Astrocyte (in vitro differentiated cells and primary cell): ENCODE data around the gene TDRD1. TPM values are rescaled to one million over a fixed set of nuclear protein-coding genes. Genes with fewer than 3 reads are reported as not detected.

ENCODE experiments used
- DNase-seq: peaks from one replicate; pipeline ENCODE4 v3.0.0-alpha.2; 2010; ENCODE audit warnings: low read depth
- FAIRE-seq: peaks from 2 replicates; lab custom pipeline; 2011; peaks lifted over from hg19 to GRCh38; lab: Jason Lieb, UNC
- H2AFZ ChIP-seq: 2 replicates; pipeline ENCODE4 v1.6.0; 2012; ENCODE audit warnings: low read depth, low read length, inconsistent platforms
- H3K27ac ChIP-seq: 2 replicates; pipeline ENCODE4 v1.5.1; 2011; ENCODE audit warnings: low read depth, low read length, inconsistent platforms
- H3K27me3 ChIP-seq: 2 replicates; pipeline ENCODE4 v1.6.0; 2011; ENCODE audit warnings: low read length, inconsistent platforms; ENCODE audit not compliant: insufficient read depth
- H3K36me3 ChIP-seq: 2 replicates; pipeline ENCODE4 v1.5.1; 2011; ENCODE audit warnings: low read length, inconsistent platforms; ENCODE audit not compliant: insufficient read depth
- H3K4me1 ChIP-seq: 2 replicates; pipeline ENCODE4 v1.5.1; 2011; ENCODE audit warnings: low read length, inconsistent platforms; ENCODE audit not compliant: insufficient read depth
- H3K4me2 ChIP-seq: 2 replicates; pipeline ENCODE4 v1.6.0; 2012; ENCODE audit warnings: low read length, inconsistent platforms
- H3K4me3 ChIP-seq: 2 replicates; pipeline ENCODE4 v1.5.1; 2011; ENCODE audit warnings: low read depth, mild to moderate bottlenecking, low read length, inconsistent platforms; ENCODE audit not compliant: insufficient read depth
- H3K79me2 ChIP-seq: 2 replicates; pipeline ENCODE4 v1.6.0; 2012; ENCODE audit warnings: mild to moderate bottlenecking, low read length, inconsistent platforms; ENCODE audit not compliant: insufficient read depth
- H3K9ac ChIP-seq: 2 replicates; pipeline ENCODE4 v1.6.0; 2012; ENCODE audit warnings: mild to moderate bottlenecking, low read length, inconsistent platforms
- H3K9me3 ChIP-seq: 2 replicates; pipeline ENCODE4 v1.5.1; 2012; ENCODE audit warnings: low read depth, mild to moderate bottlenecking, low read length, inconsistent platforms; ENCODE audit not compliant: insufficient read depth
- H4K20me1 ChIP-seq: 2 replicates; pipeline ENCODE4 v1.6.0; 2012; ENCODE audit warnings: low read length, inconsistent platforms; ENCODE audit not compliant: insufficient read depth
- H3K27ac Mint-ChIP-seq: one replicate; pipeline ENCODE4 v1.8.0; 2021; ENCODE audit warnings: mild to moderate bottlenecking, mixed read lengths; ENCODE audit not compliant: unreplicated experiment
- H3K27me3 Mint-ChIP-seq: one replicate; pipeline ENCODE4 v1.8.0; 2021; ENCODE audit warnings: low read depth, mixed read lengths; ENCODE audit not compliant: unreplicated experiment
- H3K36me3 Mint-ChIP-seq: one replicate; pipeline ENCODE4 v1.8.0; 2021; ENCODE audit warnings: low read depth, mixed read lengths; ENCODE audit not compliant: unreplicated experiment
- H3K4me1 Mint-ChIP-seq: one replicate; pipeline ENCODE4 v1.8.0; 2021; ENCODE audit warnings: low read depth, mixed read lengths; ENCODE audit not compliant: unreplicated experiment
- H3K4me3 Mint-ChIP-seq: one replicate; pipeline ENCODE4 v1.8.0; 2021; ENCODE audit warnings: mild to moderate bottlenecking, moderate library complexity, mixed read lengths; ENCODE audit not compliant: unreplicated experiment
- H3K9me3 Mint-ChIP-seq: one replicate; pipeline ENCODE4 v1.8.0; 2021; ENCODE audit warnings: mild to moderate bottlenecking, mixed read lengths; ENCODE audit not compliant: unreplicated experiment
- CTCF ChIP-seq: IDR thresholded peaks from 2 replicates; pipeline ENCODE4 v1.5.1; 2011; ENCODE audit warnings: low read depth, mild to moderate bottlenecking, inconsistent platforms, low read length, moderate library complexity; ENCODE audit not compliant: insufficient read depth
- EZH2 ChIP-seq: IDR thresholded peaks from 2 replicates; pipeline ENCODE4 v1.6.1; 2012; ENCODE audit warnings: mild to moderate bottlenecking, low read length, inconsistent platforms; ENCODE audit not compliant: insufficient read depth
- total RNA-seq: library from RNA; stranded (reverse); gene quantifications from 2 replicates; pipeline ENCODE4 v1.2.1, GENCODE V29; 2021

TDRD1 gene
- total RNA-seq, 1 donor from 2014 or later, result not detected

GRCh38 chr10:114281461-114281860, 102.3 kb downstream of the TDRD1 start:
- H3K9ac ChIP-seq, result no peak overlapping the region
- H3K4me3 ChIP-seq, result no peak overlapping the region
- Mint-ChIP-seq H3K27me3 (peaks cover 33% of the 10 kb centered on the region), H3K4me1 (peaks cover 4% of the 10 kb centered on the region), H3K9me3 (no peaks in the 10 kb centered on the region), H3K4me3 (no peak overlapping the region), H3K36me3 (no peaks in the 10 kb centered on the region), H3K27ac (no peak overlapping the region)
- H3K4me1 ChIP-seq, result no peaks in the 10 kb centered on the region
- no peak overlapping the region for H3K4me2 ChIP-seq
- DNase-seq (no peak), FAIRE-seq (no peak)
- H4K20me1 ChIP-seq, result no peaks in the 10 kb centered on the region
- H3K9me3 ChIP-seq, result no peaks in the 10 kb centered on the region
- TF ChIP-seq CTCF, result no peak
- no peak for TF ChIP-seq EZH2
- no peak overlapping the region for H2AFZ ChIP-seq
- H3K79me2 ChIP-seq, result no peaks in the 10 kb centered on the region
- no peak overlapping the region for H3K27ac ChIP-seq
- H3K36me3 ChIP-seq, result no peaks in the 10 kb centered on the region
- H3K27me3 ChIP-seq, result peaks cover 6% of the 10 kb centered on the region

Other genes starting within 250 kb of the TDRD1 start
- gene ADRB1, start 135.5 kb upstream of the TDRD1 start, total RNA-seq, result 0.62 and 1.3 TPM in 2 replicates
- gene CCDC186, start 5.2 kb upstream of the TDRD1 start, total RNA-seq, result 28.8 and 30.9 TPM in 2 replicates
- gene VWA2, start 59.9 kb downstream of the TDRD1 start, total RNA-seq, result 0.25 TPM in 1 of 2 replicates, not detected in the other
- gene AFAP1L2, start 225.1 kb downstream of the TDRD1 start, total RNA-seq, result 26.6 and 28.1 TPM in 2 replicates